ENCODE data around the gene SLC12A7.

GRCh38 chr5:1068204-1068894 lies 43.5 kb downstream of the SLC12A7 start:
- TF ChIP-seq, protein P1, sequence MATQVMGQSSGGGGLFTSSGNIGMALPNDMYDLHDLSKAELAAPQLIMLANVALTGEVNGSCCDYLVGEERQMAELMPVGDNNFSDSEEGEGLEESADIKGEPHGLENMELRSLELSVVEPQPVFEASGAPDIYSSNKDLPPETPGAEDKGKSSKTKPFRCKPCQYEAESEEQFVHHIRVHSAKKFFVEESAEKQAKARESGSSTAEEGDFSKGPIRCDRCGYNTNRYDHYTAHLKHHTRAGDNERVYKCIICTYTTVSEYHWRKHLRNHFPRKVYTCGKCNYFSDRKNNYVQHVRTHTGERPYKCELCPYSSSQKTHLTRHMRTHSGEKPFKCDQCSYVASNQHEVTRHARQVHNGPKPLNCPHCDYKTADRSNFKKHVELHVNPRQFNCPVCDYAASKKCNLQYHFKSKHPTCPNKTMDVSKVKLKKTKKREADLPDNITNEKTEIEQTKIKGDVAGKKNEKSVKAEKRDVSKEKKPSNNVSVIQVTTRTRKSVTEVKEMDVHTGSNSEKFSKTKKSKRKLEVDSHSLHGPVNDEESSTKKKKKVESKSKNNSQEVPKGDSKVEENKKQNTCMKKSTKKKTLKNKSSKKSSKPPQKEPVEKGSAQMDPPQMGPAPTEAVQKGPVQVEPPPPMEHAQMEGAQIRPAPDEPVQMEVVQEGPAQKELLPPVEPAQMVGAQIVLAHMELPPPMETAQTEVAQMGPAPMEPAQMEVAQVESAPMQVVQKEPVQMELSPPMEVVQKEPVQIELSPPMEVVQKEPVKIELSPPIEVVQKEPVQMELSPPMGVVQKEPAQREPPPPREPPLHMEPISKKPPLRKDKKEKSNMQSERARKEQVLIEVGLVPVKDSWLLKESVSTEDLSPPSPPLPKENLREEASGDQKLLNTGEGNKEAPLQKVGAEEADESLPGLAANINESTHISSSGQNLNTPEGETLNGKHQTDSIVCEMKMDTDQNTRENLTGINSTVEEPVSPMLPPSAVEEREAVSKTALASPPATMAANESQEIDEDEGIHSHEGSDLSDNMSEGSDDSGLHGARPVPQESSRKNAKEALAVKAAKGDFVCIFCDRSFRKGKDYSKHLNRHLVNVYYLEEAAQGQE (IDR thresholded peaks at IDR 0.05; ENCODE audit: insufficient read depth in 1 of 2, low read depth in 2 of 2, low read length in 2 of 2), result no peak
- TF ChIP-seq POLR2AphosphoS5 (IDR thresholded peaks at IDR 0.05; ENCODE audit: low read depth, low read length), result no peak
- TF ChIP-seq SIN3A (IDR thresholded peaks at IDR 0.05; ENCODE audit: borderline replicate concordance, insufficient read depth, low read length), result no peak
- TF ChIP-seq TAF1 (IDR thresholded peaks at IDR 0.05; ENCODE audit: borderline replicate concordance, insufficient read depth, low read length), result no peak

Data from PFSK-1 (cell line).